Measurements from ENCODE around the gene ADRA2C.

ADRA2C gene

DNA sequence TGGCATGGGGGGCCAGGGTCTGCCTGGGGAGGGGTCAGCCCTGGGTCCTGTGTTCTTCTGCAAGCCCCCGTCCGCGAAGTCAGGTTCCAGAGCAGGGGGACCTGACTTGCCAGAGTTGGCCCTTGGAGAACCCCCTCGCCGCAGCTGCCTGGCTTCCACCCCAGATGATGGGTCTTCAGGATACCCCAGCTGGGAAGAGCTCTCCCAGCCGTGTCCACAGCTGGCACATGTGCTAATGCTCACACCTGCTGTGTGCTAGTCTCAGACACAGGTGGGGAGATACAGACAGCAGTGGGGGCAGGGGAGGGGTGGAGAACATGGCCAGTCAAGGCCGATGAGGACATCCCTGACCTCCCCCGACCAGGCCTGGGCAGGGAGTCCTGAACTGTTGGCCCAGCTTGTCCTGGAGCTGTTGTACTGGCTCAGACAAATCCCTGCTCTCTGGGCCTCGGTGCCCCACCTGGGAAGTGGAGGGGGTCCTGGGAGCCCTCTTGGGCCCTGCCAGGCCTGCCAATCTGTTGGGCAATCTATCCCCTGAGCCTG lies 3.5 kb downstream of the ADRA2C start:
- TF ChIP-seq ZFX (IDR thresholded peaks at IDR 0.05), result no peak
- TF ChIP-seq, protein P1, sequence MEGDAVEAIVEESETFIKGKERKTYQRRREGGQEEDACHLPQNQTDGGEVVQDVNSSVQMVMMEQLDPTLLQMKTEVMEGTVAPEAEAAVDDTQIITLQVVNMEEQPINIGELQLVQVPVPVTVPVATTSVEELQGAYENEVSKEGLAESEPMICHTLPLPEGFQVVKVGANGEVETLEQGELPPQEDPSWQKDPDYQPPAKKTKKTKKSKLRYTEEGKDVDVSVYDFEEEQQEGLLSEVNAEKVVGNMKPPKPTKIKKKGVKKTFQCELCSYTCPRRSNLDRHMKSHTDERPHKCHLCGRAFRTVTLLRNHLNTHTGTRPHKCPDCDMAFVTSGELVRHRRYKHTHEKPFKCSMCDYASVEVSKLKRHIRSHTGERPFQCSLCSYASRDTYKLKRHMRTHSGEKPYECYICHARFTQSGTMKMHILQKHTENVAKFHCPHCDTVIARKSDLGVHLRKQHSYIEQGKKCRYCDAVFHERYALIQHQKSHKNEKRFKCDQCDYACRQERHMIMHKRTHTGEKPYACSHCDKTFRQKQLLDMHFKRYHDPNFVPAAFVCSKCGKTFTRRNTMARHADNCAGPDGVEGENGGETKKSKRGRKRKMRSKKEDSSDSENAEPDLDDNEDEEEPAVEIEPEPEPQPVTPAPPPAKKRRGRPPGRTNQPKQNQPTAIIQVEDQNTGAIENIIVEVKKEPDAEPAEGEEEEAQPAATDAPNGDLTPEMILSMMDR (conservative IDR thresholded peaks at IDR 0.05), result no peak
- no peak overlapping the region for H3K27ac ChIP-seq

DNA sequence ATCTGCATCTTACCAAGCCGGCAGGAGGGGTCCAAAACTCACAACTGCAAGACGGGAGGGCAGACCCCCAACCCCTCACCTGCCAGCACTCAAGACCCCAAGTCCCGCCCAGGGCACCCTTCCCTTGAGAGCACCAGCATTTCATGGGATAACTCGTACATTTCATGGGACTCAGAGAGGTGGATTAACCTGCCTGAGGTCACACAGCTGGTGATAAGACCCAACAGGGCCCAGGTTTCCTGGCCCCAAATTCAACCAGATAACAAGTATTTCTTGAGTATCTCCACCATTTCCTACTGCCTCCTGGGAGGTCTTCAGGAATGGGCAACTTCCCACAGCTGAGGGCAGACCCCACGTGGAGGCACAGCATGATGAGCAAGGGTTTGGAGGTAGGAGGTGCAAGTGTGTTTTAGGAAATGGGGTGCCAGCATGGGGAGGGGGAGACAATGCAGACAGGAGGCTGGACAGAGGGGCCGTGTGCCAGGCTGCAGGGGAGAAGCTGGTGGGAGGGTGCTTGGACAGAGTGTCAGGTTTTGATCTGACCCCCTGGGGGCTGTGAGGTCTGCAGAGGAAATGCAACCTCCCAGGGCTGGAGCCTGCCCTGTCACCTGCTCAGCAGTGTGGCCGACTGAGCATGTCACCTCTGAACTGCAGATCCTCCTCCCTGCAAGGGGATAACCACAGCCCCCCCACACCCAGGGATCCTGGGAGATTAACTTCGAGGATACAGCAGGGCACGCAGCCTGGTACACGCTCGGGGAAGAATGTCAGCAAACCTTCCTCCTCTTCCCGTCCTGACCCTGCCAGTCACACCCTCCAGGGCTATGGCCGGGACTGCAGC lies 4.4 kb downstream of the ADRA2C start:
- H3K27ac ChIP-seq, result no peak overlapping the region
- TF ChIP-seq ZFX (IDR thresholded peaks at IDR 0.05), result no peak
- TF ChIP-seq, protein P1 (conservative IDR thresholded peaks at IDR 0.05), result no peak

GRCh38 chr4:3771164-3771809 lies 5.1 kb downstream of the ADRA2C start:
- TF ChIP-seq, protein P1 (conservative IDR thresholded peaks at IDR 0.05), result no peak
- TF ChIP-seq ZFX (IDR thresholded peaks at IDR 0.05), result no peak
- no peak overlapping the region for H3K27ac ChIP-seq

GRCh38 chr4:3771939-3772495 lies 5.8 kb downstream of the ADRA2C start:
- H3K27ac ChIP-seq, result no peak overlapping the region; the same call in 1 of the 2 replicates
- TF ChIP-seq ZFX (IDR thresholded peaks at IDR 0.05), result no peak
- TF ChIP-seq, protein P1 (conservative IDR thresholded peaks at IDR 0.05), result no peak

- TF ChIP-seq, protein P1 (conservative IDR thresholded peaks at IDR 0.05), result no peak
- TF ChIP-seq ZFX (IDR thresholded peaks at IDR 0.05), result no peak
- H3K27ac ChIP-seq, result peak overlapping the region; percentile 19
Observed at GRCh38 chr4:3772632-3773031, 6.4 kb downstream of the ADRA2C start.

GRCh38 chr4:3773552-3774001 lies 7.4 kb downstream of the ADRA2C start:
- TF ChIP-seq ZFX (IDR thresholded peaks at IDR 0.05), result no peak
- TF ChIP-seq, protein P1 (conservative IDR thresholded peaks at IDR 0.05), result no peak
- H3K27ac ChIP-seq, result peak overlapping the region; percentile 19; the same call in 1 of the 2 replicates
